ENCODE data around the gene HUS1B.

DNA sequence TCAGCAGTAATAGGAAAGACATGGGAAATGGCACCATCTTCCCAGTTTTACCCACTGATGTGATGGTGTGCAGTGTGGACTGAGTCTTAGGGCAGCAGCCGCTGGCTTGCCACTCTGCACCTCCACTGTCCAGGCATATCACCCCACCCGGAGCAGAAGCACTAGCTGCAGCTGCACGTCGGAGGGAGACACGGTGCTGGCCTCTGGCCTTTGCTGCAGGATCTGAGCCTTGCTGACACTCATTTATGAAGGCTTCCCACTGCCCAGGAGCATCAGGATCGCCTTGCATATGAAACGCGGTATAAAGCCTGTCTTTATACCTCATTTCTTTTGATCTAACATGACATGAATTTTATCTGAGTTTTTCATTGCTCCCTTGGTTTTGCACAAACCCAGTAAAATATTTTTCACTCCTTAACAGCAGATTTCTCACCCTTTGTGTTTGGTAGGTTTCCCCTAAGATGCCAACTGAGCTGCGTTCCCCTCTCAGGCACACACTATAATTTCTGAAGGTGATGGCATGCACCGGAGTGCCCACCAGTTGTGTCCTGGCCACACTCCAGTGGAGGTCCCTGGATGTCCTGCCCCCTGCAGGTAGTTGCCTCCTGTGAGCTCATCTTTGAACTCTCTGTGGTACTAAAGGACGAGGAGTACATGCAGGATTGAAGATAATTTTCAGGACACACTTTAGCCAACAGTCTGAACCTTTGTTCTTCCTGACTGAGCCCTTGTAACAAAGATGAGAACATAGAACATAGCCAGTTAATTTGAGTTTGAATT is 45.0 kb upstream of the HUS1B start:
- TF ChIP-seq POLR2A (IDR thresholded peaks at IDR 0.05; ENCODE audit: low read depth, low read length) (no peak), POLR2AphosphoS5 (IDR thresholded peaks at IDR 0.05; ENCODE audit: low read depth, low read length) (no peak), TAF1 (IDR thresholded peaks at IDR 0.05; ENCODE audit: low read depth, low read length) (no peak), SPI1 (IDR thresholded peaks at IDR 0.05; ENCODE audit: low read depth, low read length) (no peak), POU2F2 (IDR thresholded peaks at IDR 0.05; ENCODE audit: low read depth, low read length) (no peak)

Measured in GM12891 (cell line).